ENCODE data around the gene FGF18.

- TF ChIP-seq CTCF (IDR thresholded peaks at IDR 0.05): no peak
- TF ChIP-seq POLR2A (IDR thresholded peaks at IDR 0.05): no peak
These were observed 49.9 kb downstream of the FGF18 start for GRCh38 chr5:171469326-171469725.
